Measurements from ENCODE around the gene CRAT.

The CRAT gene

GRCh38 chr9:129110740-129111527 lies at the start of gene CRAT, which contains the start of gene PTPA:
CRAT (minus strand) TSS chr9:129110793; CDS start chr9:129110509, 284 bp downstream.
PTPA (plus strand) TSS chr9:129111415; CDS start chr9:129111601, 186 bp downstream.
- DNase-seq (ENCODE audit: low spot score): peak; percentile 99

GRCh38 chr9:129156163-129156562 lies 45.6 kb upstream of the CRAT start:
- no peak for DNase-seq (ENCODE audit: low spot score)

GRCh38 chr9:129154866-129155477 lies 44.4 kb upstream of the CRAT start:
- DNase-seq (ENCODE audit: low spot score): no peak

GRCh38 chr9:129151469-129151868 lies 40.9 kb upstream of the CRAT start:
- DNase-seq (ENCODE audit: low spot score): no peak

- no peak for DNase-seq (ENCODE audit: low spot score)
Observed at GRCh38 chr9:129150672-129151211, 40.1 kb upstream of the CRAT start.

GRCh38 chr9:129150122-129150521 lies 39.5 kb upstream of the CRAT start:
- DNase-seq (ENCODE audit: low spot score): no peak

GRCh38 chr9:129149442-129149841 lies 38.8 kb upstream of the CRAT start:
- DNase-seq (ENCODE audit: low spot score): no peak

- DNase-seq (ENCODE audit: low spot score): no peak
Observed at GRCh38 chr9:129148463-129149204, 38.0 kb upstream of the CRAT start.

GRCh38 chr9:129146441-129146941 lies 35.9 kb upstream of the CRAT start:
- DNase-seq (ENCODE audit: low spot score): no peak

- DNase-seq (ENCODE audit: low spot score): peak; percentile 91
Observed at GRCh38 chr9:129145841-129146292, 35.3 kb upstream of the CRAT start.

GRCh38 chr9:129145316-129145715 lies 34.7 kb upstream of the CRAT start:
- DNase-seq (ENCODE audit: low spot score): no peak

GRCh38 chr9:129143031-129143927 lies 32.7 kb upstream of the CRAT start:
- DNase-seq (ENCODE audit: low spot score): peak; percentile 97

GRCh38 chr9:129142138-129142935 lies 31.7 kb upstream of the CRAT start:
- DNase-seq (ENCODE audit: low spot score): no peak

GRCh38 chr9:129141066-129142041 lies 30.8 kb upstream of the CRAT start:
- DNase-seq (ENCODE audit: low spot score): peak; percentile 89

- no peak for DNase-seq (ENCODE audit: low spot score)
Observed at GRCh38 chr9:129140397-129141065, 29.9 kb upstream of the CRAT start.

GRCh38 chr9:129139993-129140396 lies 29.4 kb upstream of the CRAT start:
- DNase-seq (ENCODE audit: low spot score): peak; percentile 96

GRCh38 chr9:129139233-129139992 lies 28.8 kb upstream of the CRAT start:
- peak; percentile 80 for DNase-seq (ENCODE audit: low spot score)

Data from hepatic stellate cell (primary cell).